Measurements from ENCODE around the gene RAB23. TPM values are rescaled to one million over a fixed set of nuclear protein-coding genes. Genes with fewer than 3 reads are reported as not detected.

The RAB23 gene
- total RNA-seq, 2 experiments from 2014 or later = 3.5 to 4.1 TPM

DNA sequence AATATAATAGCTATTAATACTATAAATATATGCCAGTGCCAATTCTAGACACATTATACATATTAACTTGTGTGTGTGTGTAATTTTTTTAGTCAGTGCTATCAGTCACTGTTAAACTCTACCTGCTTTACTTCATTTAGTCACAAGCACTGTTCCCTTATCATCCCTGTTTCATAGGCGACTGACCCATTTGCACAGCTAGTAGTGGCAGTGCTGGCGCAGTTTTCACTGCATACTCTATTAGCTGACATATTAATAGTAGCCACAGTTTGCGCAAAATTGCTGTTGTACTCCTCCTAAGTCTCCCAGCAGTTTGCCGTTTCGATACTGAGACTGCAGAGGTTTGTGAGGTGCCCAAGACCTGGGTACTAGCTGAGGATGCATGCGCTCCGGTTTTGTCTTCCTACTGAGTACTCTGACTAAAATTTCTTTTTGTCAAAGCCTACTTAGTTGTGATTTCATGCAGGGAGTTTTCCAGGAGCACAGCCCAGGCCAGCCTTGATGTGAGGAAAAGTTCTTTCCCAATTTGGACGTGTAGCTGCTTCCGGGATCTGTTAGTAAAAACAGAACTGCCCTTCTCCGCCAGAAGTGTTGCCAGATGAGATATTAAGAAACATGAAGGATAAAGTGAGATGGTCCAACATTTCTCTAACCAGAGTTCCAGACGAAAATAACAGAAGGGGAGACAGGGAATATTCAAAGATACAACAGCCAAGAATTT lies 44.4 kb downstream of the RAB23 start:
- Histone ChIP-seq H3K9me3 (ENCODE audit: low read length) (no peaks in the 10 kb centered on the region), H3K79me2 (ENCODE audit: insufficient read depth, low read depth, low read length) (peaks cover 86% of the 10 kb centered on the region), H3K4me3 (ENCODE audit: low read depth, low read length, poor library complexity, severe bottlenecking) (no peak overlapping the region), H3K27ac (ENCODE audit: low read depth, low read length, poor library complexity, severe bottlenecking) (no peak overlapping the region), H2AFZ (ENCODE audit: low read length) (no peak overlapping the region), H3K36me3 (ENCODE audit: insufficient read depth, low read length) (peaks cover 56% of the 10 kb centered on the region), H3K4me1 (ENCODE audit: insufficient read depth, low read length, poor library complexity, severe bottlenecking) (peaks cover 12% of the 10 kb centered on the region), H3K4me2 (ENCODE audit: low read length) (no peak overlapping the region), H3K9me2 (ENCODE audit: insufficient read depth, low read length) (no peaks in the 10 kb centered on the region), H4K20me1 (ENCODE audit: insufficient read depth, low read length) (peaks cover 22% of the 10 kb centered on the region)
- DNase-seq (ENCODE audit: low spot score) = no peak
- CTCF ChIA-PET (ENCODE audit: unreplicated experiment) = no interaction called here
- intact Hi-C loops (cut with micrococcal nuclease; ENCODE audit: unreplicated experiment) = no loop called here
- TF ChIP-seq EZH2phosphoT487 (IDR thresholded peaks at IDR 0.05; ENCODE audit: borderline replicate concordance, low read depth, low read length) = no peak
- TF ChIP-seq, protein P1, sequence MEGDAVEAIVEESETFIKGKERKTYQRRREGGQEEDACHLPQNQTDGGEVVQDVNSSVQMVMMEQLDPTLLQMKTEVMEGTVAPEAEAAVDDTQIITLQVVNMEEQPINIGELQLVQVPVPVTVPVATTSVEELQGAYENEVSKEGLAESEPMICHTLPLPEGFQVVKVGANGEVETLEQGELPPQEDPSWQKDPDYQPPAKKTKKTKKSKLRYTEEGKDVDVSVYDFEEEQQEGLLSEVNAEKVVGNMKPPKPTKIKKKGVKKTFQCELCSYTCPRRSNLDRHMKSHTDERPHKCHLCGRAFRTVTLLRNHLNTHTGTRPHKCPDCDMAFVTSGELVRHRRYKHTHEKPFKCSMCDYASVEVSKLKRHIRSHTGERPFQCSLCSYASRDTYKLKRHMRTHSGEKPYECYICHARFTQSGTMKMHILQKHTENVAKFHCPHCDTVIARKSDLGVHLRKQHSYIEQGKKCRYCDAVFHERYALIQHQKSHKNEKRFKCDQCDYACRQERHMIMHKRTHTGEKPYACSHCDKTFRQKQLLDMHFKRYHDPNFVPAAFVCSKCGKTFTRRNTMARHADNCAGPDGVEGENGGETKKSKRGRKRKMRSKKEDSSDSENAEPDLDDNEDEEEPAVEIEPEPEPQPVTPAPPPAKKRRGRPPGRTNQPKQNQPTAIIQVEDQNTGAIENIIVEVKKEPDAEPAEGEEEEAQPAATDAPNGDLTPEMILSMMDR (conservative IDR thresholded peaks at IDR 0.05; ENCODE audit: low read length) = no peak
- BruUV-seq (replicated peaks) = no TSS peak
- POLR2A ChIA-PET = interaction anchor here (0.7 to 1.0 kb wide), 3 partner anchors 12 to 38 kb away, joined by 3 to 4 read pairs (median 3); no protein-coding TSS in a partner anchor

DNA sequence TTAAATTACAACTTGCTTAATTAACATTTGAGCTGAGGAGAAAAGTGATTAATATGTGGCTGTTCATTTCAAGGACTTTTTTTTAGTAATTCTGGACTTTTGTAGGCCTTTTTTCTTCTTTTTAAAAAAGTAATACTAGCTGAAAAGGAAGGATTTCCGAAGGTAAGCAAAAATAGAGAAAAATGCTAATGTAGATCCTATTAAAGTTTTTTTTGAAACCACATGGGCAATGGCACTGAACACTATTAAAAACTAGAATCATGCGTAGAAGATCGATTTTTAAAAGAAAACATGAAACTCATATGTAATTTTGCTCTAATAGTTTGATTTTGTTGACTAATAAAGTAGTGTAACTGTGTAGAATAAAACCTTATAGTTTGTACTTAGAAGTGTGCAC lies 47.6 kb downstream of the RAB23 start:
- no peak for TF ChIP-seq EZH2phosphoT487 (IDR thresholded peaks at IDR 0.05; ENCODE audit: borderline replicate concordance, low read depth, low read length)
- TF ChIP-seq, protein P1 (conservative IDR thresholded peaks at IDR 0.05; ENCODE audit: low read length) = no peak
- Histone ChIP-seq H3K9me3 (ENCODE audit: low read length) (no peaks in the 10 kb centered on the region), H4K20me1 (ENCODE audit: insufficient read depth, low read length) (peaks cover 22% of the 10 kb centered on the region), H3K36me3 (ENCODE audit: insufficient read depth, low read length) (peaks cover 34% of the 10 kb centered on the region; the same call in 1 of the 2 replicates), H3K4me3 (ENCODE audit: low read depth, low read length, poor library complexity, severe bottlenecking) (peak overlapping the region; percentile 88), H3K27ac (ENCODE audit: low read depth, low read length, poor library complexity, severe bottlenecking) (peak overlapping the region; percentile 82), H3K9me2 (ENCODE audit: insufficient read depth, low read length) (no peaks in the 10 kb centered on the region), H2AFZ (ENCODE audit: low read length) (no peak overlapping the region), H3K4me2 (ENCODE audit: low read length) (peak overlapping the region; percentile 85), H3K4me1 (ENCODE audit: insufficient read depth, low read length, poor library complexity, severe bottlenecking) (peaks cover 20% of the 10 kb centered on the region), H3K79me2 (ENCODE audit: insufficient read depth, low read depth, low read length) (peaks cover 69% of the 10 kb centered on the region)
- CTCF ChIA-PET (ENCODE audit: unreplicated experiment) = no interaction called here
- POLR2A ChIA-PET = interaction anchor here (1.0 kb wide), 1 partner anchor 17 kb away, joined by 3 read pairs; no protein-coding TSS in a partner anchor
- intact Hi-C loops (cut with micrococcal nuclease; ENCODE audit: unreplicated experiment) = loop anchor here (5.0 kb wide), 1 partner anchor 67 kb away; no protein-coding TSS in a partner anchor
- no peak for DNase-seq (ENCODE audit: low spot score)
- no TSS peak for BruUV-seq (replicated peaks)
